Upper lobe of right lung (tissue), 1 donor: Measurements from ENCODE around the gene ZNF783. TPM values are rescaled to one million over a fixed set of nuclear protein-coding genes. Genes with fewer than 3 reads are reported as not detected.

Experiments
- ATAC-seq: fragments of 200-7000 bp; cut with Tn5 transposase; one replicate; pipeline ENCODE4 v1.9.1; 2020; ENCODE audit warnings: mild to moderate bottlenecking, moderate library complexity
- DNase-seq: peaks from one replicate; pipeline ENCODE4 v3.0.0-alpha.2; 2020
- H3K27ac ChIP-seq: fragments of 200-600 bp; one replicate; pipeline ENCODE4 v1.8.0; 2022
- H3K27me3 ChIP-seq: fragments of 200-600 bp; one replicate; pipeline ENCODE4 v1.8.0; 2022; ENCODE audit warnings: mild to moderate bottlenecking
- H3K36me3 ChIP-seq: fragments of 200-600 bp; one replicate; pipeline ENCODE4 v1.8.0; 2022
- H3K4me1 ChIP-seq: fragments of 200-600 bp; one replicate; pipeline ENCODE4 v1.8.0; 2022
- H3K4me3 ChIP-seq: fragments of 200-600 bp; one replicate; pipeline ENCODE4 v1.8.0; 2022; ENCODE audit warnings: mild to moderate bottlenecking
- H3K9me3 ChIP-seq: fragments of 200-600 bp; one replicate; pipeline ENCODE4 v1.8.0; 2022
- CTCF ChIP-seq: fragments of 200-600 bp; IDR thresholded peaks from one replicate; pipeline ENCODE4 v1.8.0; 2022; ENCODE audit warnings: antibody characterized with exemption
- intact Hi-C: fragments of 100-400 bp; cut with DNase I; formaldehyde crosslinking; loops from one replicate; pipeline ENCODE4 v1.11.0; 2022
- long read RNA-seq: library from polyadenylated mRNA; unstranded; transcript quantifications from one replicate; pipeline ENCODE4 v2.0.0, GENCODE V29; 2021
- total RNA-seq: library from RNA; stranded (reverse); fragmentation: NEBNext Ultra II Directional; extraction: Animal tissue kit (Norgen Biotek cat#: 25700); gene quantifications from one replicate; pipeline ENCODE4 v1.2.1, GENCODE V29; 2021
- donor health status: DM: no; HTN: yes; CAD: no; lungs with severe emphysema.

ZNF783 gene
- total RNA-seq = 18.8 TPM
- long read RNA-seq, full-length matches to known transcripts = 1 of 43 reads
- long read RNA-seq, partial matches to known transcripts = 26 of 43 reads
- long read RNA-seq, other reads (novel, unspliced or antisense) = 16 of 43 reads

- DNase-seq (peak; percentile 96), ATAC-seq (peak; percentile 98)
- no peaks in the 10 kb centered on the region for H3K9me3 ChIP-seq
- H3K27me3 ChIP-seq = no peaks in the 10 kb centered on the region
- peaks cover 8% of the 10 kb centered on the region for H3K4me1 ChIP-seq
- peak; percentile 83 for TF ChIP-seq CTCF
- intact Hi-C loops = no loop called here
- H3K36me3 ChIP-seq = peaks cover 8% of the 10 kb centered on the region
- H3K27ac ChIP-seq = peak within 1 kb of the TSS; percentile 90
- peak within 1 kb of the TSS; percentile 69 for H3K4me3 ChIP-seq
Observed at GRCh38 chr7:149261829-149262617, at the start of gene ZNF783. Gene ZNF783 (plus strand): TSS chr7:149262196. CDS start chr7:149262334, 138 bp downstream.

- H3K27me3 ChIP-seq = no peaks in the 10 kb centered on the region
- peaks cover 97% of the 10 kb centered on the region for H3K36me3 ChIP-seq
- H3K27ac ChIP-seq = no peak overlapping the region
- no peak for TF ChIP-seq CTCF
- no peak overlapping the region for H3K4me3 ChIP-seq
- DNase-seq (no peak), ATAC-seq (no peak)
- H3K9me3 ChIP-seq = no peaks in the 10 kb centered on the region
- H3K4me1 ChIP-seq = no peaks in the 10 kb centered on the region
- intact Hi-C loops = no loop called here
Observed at GRCh38 chr7:149214020-149214720, 47.8 kb upstream of the ZNF783 start.

GRCh38 chr7:149216402-149216801 is 45.6 kb upstream of the ZNF783 start:
- no peaks in the 10 kb centered on the region for H3K27me3 ChIP-seq
- H3K36me3 ChIP-seq = peaks cover 94% of the 10 kb centered on the region
- no peaks in the 10 kb centered on the region for H3K9me3 ChIP-seq
- no peak overlapping the region for H3K4me3 ChIP-seq
- DNase-seq (no peak), ATAC-seq (no peak)
- H3K27ac ChIP-seq = no peak overlapping the region
- intact Hi-C loops = no loop called here
- no peak for TF ChIP-seq CTCF
- no peaks in the 10 kb centered on the region for H3K4me1 ChIP-seq

- Histone ChIP-seq H3K9me3 (no peaks in the 10 kb centered on the region), H3K36me3 (peaks cover 95% of the 10 kb centered on the region), H3K27ac (no peak overlapping the region), H3K4me1 (no peaks in the 10 kb centered on the region), H3K27me3 (no peaks in the 10 kb centered on the region), H3K4me3 (no peak overlapping the region)
- TF ChIP-seq CTCF = no peak
- ATAC-seq = no peak
- DNase-seq = no peak
- intact Hi-C loops = no loop called here
Observed at GRCh38 chr7:149217570-149217969, 44.4 kb upstream of the ZNF783 start.

GRCh38 chr7:149218469-149219420 is 43.3 kb upstream of the ZNF783 start:
- intact Hi-C loops = no loop called here
- no peak overlapping the region for H3K27ac ChIP-seq
- no peak for ATAC-seq
- H3K27me3 ChIP-seq = no peaks in the 10 kb centered on the region
- no peak overlapping the region for H3K4me3 ChIP-seq
- H3K4me1 ChIP-seq = no peaks in the 10 kb centered on the region
- TF ChIP-seq CTCF = no peak
- H3K9me3 ChIP-seq = no peaks in the 10 kb centered on the region
- peaks cover 85% of the 10 kb centered on the region for H3K36me3 ChIP-seq
- no peak for DNase-seq
